HG02610 (cell line): Measurements from ENCODE around the gene ADGRB2.

Experiments
- ATAC-seq: cut with Tn5 transposase; IDR thresholded peaks from one replicate; pipeline ENCODE4 v1.9.1; 2021; ENCODE audit warnings: mild to moderate bottlenecking, moderate library complexity; ENCODE audit not compliant: unreplicated experiment

The ADGRB2 gene

DNA sequence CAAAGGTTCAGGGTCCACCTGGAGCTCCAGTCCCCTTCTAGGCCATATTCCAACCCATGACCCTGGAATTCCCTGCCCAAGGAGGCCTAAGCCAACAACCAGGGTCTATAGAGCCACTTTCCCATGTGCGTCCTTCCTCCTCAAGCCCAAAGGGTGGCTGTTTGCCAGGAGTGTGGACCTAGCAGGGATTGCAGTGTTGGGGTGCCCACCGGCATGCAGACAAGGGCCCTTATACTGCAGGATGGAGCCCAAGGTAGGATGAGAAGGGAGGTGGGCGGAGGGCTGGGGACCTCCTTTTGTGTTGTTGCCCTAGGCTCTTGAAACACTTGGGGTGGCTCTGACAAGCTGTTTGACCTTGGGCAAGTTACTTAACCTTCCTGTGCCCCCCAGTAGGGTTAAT lies 19.7 kb upstream of the ADGRB2 start:
- ATAC-seq: no peak

DNA sequence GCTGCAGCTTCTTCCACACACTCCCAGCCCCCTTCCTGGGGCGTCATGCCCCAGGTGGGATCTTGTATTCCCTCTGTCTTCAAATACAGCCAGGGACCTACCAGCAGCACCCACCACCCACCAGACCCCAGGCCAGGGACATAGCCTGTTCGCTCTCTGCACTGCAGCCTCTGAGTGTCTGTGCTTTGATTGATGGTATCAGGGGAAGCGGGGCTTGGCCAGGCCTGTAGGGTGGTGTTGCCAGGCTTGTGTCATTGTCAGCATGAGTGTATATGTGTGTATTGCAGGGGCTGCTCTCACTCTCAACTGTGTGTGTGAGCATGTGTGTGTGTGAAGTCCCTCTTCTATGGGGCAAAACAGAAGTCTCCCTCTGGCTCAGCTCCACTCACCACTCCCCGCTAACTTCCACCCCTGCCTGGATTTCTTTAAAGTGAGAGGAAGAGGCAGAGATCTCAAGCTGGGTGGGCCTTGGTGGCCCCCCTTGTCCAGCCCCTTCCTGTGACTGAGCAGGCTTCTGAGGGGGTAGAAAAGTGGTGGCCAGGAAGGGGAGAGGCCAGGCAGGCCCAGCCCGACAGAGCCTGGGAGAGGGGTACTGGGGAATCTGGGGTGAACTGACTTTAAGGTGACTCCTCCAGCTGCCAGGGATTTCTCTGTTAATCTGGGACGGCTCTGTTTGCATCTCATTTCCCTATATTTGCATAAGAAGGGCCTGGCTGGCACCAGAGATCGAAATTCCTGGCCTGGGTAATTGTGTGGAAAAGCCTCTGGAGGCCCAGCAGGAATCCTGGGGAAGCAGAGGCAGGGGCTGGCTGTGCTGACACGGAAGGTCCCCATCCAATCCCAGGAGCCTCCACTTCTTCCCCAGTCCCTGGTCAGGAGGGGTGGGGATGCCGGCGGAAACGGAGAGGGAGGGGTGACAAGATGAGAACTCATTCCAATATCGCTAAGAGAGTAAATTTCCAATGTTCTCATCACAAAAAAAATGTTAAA lies 18.6 kb upstream of the ADGRB2 start:
- no peak for ATAC-seq

DNA sequence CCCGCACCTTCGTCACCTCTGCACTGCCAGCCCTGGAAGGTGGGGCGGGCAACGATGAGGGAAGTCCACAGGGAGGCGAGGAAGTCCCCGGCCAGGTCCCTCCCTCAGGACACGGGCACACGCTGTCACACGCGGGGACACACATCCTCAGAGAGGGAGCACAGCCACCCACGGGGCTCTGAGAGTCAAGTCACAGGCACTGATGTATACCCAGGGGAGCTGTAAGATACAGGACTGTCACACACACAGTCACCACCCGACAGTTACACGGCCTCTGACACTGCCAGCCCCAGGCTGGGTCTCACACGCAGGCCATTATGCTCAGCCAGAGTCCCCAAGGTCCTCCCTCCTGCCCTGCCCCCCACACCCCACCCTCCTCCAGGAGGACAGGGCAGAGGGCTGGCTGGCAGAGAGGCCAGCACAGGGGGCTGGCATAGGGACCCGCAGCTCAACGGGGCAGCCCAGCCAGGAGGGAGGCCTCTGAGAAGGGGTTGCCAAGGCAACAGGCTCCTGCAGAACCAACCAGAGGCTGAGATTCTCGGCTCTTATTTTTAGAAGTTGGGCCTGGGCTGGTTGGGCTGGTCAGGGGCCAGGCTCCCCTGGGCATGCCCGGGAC lies 17.7 kb upstream of the ADGRB2 start:
- no peak for ATAC-seq

DNA sequence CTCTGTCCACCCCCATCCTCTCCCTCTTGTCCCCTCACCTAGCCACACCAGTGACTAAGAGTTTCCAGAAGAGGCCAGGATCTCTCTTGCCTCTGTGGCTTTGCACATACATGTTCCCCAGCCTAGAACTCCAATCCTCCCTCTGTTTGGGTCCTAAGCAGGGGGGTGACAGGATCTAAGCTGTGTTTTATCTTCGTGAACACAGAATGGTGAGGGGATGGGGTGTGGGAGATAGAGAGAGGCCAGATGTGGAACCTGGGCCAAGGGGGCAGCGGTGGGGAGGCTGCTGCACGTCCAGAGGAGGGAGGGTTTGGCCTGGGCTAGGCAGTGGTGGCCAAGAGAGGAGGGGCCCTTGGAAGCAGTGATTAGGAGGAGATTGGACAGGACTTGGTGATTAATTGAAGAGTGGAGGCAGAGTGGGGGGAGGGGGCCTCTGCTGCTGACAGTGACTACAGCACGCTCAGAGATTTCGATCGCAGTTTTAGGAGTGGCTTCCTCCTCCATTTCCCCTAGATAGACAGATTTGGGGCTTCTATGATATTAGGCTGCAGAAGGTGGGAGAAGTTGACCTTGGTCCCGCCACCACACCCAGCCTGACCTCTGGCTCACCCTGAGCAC lies 17.1 kb upstream of the ADGRB2 start:
- no peak for ATAC-seq

DNA sequence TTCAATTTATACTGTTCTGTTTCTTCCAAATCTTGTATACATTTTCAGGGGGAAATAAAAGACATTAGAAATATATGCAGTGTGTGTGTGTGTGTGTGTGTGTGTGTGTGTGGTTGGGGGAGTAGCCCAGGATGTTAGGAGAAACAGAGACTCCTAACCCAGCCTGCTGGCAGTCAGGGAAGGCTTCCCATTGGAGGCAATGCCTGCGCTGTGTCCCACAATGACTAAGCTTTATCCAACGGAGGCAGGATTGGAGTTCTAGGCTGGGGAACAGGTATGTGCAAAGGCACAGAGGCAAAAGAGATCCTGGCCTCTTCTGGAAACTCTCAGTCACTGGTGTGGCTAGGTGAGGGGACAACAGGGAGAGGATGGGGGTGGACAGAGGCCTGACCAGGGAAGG lies 16.5 kb upstream of the ADGRB2 start:
- ATAC-seq: no peak

DNA sequence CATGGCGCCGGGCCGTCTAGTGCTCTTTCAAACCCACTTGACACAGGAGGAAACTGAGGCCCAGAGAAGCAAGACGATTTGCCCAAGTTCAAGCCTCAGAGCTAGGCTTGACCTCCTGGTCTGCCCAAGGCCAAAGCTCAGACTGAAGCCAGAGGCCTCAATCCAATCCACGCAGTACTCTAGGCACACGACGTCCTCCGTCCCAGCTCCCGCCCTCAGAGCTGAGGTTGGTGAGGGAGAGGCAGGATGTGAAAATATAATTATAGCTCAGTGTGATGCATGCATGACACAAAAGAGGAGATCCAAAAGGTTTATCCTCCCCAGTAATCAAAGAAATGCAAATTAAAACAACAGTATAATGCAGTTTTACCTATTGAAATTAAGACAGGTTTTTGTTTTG lies 15.5 kb upstream of the ADGRB2 start:
- no peak for ATAC-seq

DNA sequence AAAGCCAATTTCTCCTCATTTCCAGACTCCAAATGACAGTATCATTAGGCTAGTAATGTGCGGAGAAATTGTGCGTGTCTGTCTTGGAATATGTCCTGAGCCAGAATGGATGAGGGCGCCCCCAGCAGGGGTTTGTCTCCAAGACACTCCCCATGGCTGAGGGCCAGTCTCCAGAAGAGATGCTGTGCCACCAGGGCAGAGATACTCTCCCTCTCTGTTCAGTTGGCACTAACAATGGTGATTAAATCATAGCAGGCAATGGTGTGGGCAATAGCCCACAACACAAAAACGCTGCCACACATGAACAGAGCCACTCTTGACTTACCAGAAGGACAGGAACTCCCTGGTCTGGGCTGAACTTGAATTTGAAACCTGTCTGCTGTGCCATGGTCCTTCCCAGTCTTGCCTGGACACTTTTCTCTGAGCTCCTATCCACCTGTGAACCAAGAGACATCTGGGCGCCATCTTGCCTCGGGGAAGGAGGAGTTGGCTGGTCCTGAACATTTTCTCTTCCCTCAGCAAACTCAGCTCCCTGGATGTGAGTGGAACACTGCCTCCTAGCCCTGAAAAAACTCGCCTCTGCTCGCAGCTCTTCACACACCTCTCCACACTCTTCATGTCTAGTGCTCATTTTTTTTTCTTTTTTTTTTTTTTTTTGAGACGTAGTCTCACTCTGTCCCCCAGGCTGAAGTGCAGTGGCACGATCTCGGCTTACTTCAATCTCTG lies 14.8 kb upstream of the ADGRB2 start:
- no peak for ATAC-seq

DNA sequence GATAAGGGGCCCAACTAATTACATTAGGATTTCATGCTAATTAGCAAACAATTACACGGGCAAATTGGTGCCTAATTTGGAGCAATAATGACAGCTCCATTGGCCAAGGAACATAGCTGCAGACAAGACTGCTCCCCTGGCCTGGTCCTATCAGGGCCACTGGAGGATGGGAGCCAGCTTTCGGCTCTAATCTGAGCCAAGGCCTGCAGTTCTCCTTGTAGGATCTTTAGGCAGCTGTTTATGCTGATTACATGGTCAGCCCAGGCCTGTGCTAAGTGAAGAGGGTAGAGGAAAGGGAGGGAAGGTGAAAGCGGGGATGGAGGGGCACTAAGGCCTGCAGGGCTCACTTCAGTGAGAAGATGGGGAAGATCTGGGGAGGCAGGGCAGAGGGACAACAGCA lies 12.4 kb upstream of the ADGRB2 start:
- ATAC-seq: no peak

DNA sequence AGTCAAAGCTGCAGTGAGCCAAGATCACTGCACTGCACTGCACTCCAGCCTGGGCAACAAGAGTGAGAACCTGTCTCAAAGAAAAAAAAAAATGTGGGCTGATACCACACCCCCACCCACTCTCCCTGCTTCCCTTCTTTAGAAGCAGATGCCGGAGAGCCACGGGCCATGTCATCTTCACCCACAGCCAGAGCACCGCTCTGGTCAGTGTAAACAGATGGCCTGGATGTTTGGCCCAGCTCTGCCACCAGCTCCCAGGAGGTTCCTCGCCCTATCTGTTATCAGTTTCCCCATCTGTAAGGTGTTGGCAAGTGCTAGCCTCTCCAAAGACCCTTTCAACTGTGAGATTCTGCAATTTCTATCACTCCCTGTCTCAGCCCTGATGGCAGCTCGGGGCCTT lies 11.9 kb upstream of the ADGRB2 start:
- no peak for ATAC-seq

DNA sequence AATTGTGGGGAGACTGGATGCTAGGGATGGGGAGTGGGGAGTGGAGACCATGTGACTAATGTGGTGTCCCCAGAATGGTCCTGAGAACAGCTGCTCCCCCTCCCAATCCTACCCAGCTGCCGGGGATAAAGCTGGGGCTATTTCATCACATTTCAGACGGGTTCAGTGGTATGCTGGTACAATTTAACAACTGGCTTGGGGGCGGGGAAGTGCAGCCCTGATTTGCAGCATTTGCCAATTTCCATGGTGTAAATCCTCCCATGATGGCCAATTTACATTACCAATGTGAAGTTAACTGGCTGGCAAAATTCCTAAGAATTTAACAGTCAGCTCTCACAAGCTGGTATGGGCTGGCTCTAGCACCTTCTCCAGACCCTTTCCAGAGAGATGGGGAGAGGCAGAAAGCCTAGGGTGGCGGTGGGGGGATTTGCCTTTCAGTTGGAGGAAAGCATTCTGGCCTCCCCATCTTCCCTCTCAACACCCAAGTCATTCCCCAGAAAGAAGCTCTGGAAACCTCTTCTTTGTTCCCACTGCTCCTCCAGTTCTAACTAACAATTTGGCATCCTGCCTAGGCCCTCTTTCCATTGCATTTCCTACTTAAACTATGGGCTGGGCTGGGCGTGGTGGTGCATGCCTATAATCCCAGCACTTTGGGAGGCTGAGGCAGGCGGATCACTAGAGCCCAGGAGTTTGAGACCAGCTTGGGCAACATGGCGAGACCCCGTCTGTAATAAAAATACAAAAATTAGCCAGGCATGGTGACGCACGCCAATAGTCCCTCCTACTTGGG lies 11.3 kb upstream of the ADGRB2 start:
- ATAC-seq: no peak

DNA sequence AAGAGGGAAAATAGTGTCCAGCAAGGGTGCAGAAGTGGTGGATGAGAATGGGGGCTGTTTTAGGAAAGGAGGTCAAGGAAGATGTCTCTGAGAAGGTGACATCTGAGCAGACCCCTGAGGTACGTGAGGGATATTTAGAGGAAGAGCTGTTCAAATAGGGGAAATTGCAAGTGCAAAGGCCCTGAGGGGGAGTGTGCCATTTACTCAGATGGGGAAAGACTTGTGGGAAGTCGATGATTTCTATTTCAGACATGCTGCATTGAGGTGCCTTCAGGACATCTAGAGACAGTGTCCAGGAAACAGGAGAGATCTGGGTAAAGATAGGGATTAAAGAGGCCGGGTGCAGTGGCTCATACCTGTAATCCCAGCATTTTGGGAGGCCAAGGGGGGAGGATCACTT lies 10.4 kb upstream of the ADGRB2 start:
- ATAC-seq: no peak

DNA sequence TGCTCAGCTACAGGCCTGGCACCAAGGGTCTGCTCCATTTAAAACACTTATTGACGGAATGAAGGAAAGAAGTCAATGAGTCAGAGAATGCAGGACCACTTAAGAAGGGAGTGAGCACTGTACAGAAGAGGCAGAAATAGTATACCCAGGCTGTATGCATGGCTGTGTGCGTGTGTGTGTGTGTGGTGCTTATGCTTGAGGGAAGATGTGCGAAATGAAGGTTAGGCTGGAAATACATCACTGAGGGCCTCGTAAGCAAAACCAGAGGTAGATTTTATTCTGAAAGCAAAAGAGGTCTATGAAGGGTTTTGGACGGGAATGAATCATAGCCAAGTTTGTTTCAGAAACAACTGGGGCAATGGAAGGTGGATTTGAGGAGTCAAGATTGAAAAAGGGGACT lies 9.7 kb upstream of the ADGRB2 start:
- ATAC-seq: no peak

DNA sequence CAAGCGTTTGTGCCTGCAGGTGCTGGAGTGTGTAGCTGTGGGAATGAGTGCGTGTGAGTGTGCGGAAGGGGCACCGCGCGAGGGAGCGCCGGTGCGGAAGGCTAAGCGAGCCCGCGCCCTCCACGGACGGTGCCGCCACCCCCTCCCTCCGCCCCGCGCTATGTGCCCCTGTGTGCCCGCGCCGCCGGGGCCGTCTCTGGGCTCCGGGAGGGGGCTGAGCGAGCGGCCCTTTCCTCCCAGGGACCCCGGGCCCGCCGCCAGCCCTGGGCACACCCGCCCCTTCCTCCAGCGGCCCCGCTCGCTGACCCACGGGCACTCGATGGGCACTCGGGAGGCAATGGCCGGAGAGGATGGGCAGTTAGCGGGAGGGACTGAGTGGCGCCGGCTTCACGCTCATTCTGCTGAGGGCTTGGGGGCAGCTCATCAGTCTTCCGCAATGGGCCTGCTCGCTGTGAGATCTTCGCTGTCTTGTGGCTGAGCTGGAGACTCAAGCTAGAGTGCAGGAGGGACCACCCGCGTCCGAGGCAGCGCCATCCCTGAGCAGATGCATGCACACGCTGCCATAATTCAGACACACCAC lies 8.6 kb upstream of the ADGRB2 start:
- no peak for ATAC-seq

DNA sequence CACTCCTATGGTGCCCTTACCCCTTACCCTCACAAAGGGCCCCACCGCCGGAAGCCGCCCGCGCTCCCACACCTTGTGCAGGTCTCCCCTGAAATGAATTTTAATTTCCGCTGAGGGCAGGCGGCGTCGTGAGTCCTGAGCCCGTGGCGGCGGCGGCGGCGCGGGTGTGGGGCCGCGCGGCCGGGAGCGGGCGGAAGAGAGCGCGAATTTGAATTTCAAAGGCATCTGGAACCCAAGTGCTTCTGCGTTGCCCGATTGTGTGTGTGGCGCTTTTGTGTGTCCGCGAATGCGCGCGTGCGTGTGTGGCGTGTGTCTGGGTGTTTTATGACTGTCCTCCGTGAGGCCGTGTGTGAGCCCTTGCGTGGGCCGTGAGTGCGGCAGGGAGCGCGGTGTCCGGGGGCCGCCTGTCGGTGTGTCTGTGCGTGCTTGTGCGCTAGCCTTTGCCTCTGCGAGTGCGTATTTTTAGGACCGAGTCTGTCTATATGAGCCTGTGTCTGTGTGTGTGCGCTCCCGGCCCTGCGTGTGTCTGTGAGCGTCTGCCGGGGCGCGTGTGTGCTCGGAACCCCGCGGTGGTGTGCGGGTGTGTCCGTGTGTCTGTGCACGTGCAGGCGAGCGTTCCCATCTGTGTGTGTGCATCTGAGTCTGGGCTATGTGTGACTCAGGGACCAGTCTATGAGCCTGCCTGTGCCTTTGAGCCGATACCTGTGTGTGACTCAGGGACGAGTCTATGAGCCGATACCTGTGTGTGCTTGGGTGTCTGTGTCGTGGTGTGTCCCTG lies 7.9 kb upstream of the ADGRB2 start:
- ATAC-seq: no peak

DNA sequence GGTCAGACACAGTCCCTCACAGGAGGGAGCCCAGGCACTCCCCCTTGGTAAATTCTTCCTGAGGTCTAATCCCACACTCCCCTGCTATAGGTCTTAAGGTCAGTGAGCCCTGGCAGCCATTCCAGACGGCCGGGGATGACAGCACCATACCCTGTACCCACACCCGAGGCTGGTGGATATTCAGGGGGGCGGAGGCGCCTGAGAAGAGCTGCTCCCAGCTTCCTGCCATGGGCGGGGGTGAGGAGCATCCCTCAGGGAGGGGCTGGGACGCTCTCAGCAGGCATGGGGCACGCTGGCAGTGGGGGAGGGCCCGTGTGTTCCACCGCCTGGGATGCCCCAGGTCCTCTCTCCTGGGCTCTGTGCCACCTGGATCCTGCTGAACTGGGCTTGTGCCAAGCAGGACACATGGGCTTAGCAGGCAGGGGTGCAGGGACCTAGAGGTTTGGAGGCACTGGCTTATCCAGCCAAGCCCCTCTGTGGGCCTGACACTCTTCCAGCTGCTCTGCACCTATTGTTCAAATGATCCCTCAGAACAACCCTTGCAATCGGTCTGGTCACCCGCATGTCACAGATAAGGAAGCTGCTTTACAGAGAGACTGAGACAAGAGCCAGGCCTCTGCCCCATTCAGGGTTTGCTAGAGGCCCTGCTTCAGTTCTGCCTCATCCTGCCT lies 5.7 kb upstream of the ADGRB2 start:
- no peak for ATAC-seq

DNA sequence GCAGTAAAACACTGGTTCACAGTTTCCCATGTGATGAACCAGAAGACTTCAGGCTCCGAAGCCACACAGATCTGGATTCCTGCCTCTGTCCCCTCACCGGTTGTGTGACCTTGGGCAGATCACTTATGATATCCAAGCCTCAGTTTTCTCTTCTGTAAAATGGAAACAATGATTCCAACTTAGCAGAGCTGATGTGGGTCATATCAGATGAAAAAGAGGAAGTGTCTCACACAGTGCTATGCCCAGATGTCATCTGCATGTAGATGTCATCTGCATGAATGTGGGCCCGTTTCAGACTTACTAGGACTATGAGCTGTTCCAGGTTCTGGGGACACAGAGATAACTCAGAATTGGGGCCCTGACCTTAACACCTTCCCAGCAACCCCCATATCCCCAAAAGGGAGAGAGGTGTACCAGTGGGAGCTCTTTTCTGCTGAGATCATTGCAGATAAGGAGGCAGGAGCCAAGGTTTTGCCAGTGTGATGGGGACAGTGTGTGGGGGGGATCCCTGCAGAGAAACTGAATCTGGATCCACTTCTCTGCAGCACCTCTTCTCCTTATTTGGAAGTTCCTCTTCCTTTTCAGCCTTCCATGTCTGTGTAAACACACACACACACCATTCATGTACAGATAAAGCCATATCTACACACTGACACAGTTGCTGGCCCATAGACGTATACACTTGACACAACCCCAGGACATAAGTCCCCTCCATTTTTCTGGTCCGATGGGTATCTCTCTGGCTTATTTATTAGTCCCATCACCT lies 5.0 kb upstream of the ADGRB2 start:
- no peak for ATAC-seq

DNA sequence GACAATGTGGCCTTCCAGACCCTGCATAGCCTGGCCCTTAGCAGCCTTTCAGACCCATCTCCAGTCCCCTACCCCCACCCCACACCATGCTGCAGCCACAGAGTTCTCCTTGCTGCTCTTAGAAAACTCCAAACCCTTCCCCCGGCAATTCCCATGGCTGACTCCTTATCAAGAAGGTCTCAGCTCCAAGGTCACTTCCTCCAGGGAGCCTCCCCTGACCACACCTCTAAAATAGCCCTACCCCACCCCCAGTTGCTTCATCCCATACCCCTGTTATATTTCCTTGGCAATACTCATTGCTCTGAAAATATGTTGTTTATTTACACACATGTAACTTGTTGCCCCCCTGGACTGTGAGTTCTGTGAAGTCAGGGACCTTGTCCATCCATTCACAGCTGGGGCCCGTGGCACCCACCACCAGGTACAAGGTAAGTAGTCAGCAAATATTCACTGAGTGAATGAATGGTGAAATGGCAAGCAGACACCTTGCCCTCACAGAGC lies 4.3 kb upstream of the ADGRB2 start:
- ATAC-seq: no peak

DNA sequence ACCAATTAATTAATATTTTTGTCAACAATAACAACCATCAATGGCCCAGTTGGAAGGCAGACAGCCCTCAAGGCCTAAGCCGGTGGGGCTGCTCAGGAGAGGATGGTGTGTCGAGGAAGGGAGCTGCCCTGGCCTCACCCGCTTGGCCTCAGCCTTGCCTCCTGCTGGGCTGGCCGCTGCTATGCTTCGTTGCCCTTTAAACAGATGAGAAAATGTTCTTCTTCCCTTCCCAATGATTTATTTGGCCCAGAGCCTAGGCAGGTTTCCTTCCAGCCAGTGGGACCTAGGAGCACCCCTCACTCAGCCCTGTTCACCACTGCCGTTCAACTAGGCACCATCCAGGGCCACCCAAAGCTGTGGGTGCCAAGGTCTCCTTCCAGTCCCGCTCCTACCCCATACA lies 3.1 kb upstream of the ADGRB2 start:
- no peak for ATAC-seq
